GM19395 (cell line): ENCODE results near the gene TMEM30B.
"Not testable (repeated sequence)": the region's sequence is repeated elsewhere in the genome, so short reads cannot be mapped to it uniquely, and the experiment has no call there.

Experiments used
- ATAC-seq: cut with Tn5 transposase; IDR thresholded peaks from one replicate; pipeline ENCODE4 v1.9.1; 2021; ENCODE audit warnings: mild to moderate bottlenecking, moderate library complexity; ENCODE audit not compliant: unreplicated experiment

TMEM30B gene

DNA sequence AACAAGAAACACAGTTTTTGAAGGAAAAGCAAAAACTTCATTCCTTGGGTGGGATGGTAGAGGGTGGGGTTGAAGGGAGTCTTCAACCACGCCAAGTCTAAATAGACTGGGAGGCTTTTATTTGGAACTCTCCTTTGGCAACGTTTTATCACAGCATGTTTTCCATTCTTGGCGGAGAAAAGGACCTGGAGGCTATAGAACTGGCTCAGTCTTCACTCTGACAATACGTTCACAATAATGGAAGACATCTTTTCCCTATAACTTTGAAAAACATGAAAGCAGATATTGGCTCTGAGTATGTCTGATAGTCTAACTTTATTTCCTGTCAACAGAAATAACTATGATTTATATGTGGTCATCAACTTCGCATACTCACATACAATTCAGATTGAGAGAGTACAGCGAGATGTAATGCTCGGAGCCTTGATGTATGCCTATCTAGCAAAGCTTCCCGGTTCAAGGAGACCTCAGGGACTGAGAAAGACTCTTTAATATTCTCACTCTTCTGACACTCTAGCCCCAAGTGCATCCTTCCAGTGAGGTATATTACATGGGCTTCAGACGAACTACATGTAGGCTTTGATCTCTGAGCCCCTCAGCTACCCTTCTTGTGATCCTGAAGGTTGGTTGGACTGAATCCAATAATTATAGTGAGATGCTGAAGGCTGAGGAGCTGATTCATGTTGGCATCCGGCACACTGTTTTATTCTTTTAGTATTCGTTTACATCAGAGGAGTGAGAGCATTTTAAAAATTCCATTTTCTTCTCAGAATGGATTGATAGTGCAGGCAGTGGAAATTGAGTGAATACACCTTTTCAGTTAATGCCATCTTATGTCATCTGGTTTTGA is 14.0 kb downstream of the TMEM30B start:
- ATAC-seq: no peak

- ATAC-seq: no peak
Observed at GRCh38 chr14:61266436-61266835, 14.7 kb downstream of the TMEM30B start.

GRCh38 chr14:61264651-61265050 is 16.5 kb downstream of the TMEM30B start:
- ATAC-seq: no peak

DNA sequence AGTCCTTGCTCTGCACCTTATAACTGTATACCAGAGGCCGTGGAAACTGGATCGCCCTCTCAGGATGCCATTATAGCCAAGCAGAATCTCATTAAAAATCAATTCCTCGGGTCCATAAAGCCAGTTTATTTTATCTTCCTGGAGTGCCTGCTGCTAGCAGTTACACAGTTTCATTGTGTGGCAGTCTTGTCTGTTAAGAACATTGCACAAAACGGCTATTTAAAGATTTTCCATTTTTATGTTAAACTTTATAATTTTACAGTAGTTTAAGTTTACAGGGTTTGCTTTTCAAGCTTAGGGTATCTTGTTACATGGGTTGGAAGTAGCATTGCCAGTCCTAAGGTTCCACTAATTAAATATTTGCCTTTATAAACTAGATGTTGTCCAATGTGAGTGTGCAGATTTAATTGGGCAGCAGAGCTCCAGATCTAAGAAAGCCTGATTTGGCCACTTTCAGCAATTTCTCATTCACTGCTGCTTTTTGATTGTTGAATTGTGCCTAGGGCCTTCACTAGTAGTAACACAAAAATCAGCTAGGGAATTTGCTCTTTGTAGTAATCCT is 17.0 kb downstream of the TMEM30B start:
- no peak for ATAC-seq

GRCh38 chr14:61262082-61262481 is 19.1 kb downstream of the TMEM30B start:
- ATAC-seq: no peak

- no peak for ATAC-seq
Observed at GRCh38 chr14:61260939-61261776, 20.0 kb downstream of the TMEM30B start.

GRCh38 chr14:61258985-61259384 is 22.2 kb downstream of the TMEM30B start:
- ATAC-seq: no peak

- ATAC-seq: no peak
Observed at GRCh38 chr14:61257469-61258057, 23.6 kb downstream of the TMEM30B start.

DNA sequence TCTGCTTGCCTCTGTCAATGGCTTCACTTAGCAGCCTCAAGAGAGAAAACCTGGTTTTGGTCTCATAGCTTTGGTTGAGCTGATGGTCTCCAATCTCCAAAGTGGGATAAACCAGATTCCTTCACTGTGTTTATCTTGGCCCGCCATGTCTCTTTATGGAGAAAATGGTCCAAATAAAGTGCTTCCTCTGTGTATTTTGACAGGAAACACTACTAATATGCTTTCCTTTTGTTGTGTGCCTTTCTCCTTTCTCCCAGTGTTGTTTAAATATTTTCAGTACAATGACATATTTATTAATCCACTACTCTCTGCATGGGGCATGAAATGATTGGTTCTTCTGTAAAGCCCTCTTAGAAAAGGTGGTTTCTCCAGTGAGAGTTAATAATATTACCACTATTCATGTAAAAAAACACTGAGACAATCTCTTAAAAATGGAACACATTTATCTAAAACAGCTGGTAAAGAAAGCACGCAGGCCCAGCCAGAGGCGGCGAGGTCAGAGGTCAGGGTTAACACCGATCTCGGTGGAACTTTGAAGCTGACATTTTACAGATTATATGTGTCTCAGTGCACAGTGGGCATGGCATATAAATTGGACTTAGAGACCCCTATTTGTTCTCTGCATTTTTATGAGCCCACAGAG is 24.2 kb downstream of the TMEM30B start:
- no peak for ATAC-seq

DNA sequence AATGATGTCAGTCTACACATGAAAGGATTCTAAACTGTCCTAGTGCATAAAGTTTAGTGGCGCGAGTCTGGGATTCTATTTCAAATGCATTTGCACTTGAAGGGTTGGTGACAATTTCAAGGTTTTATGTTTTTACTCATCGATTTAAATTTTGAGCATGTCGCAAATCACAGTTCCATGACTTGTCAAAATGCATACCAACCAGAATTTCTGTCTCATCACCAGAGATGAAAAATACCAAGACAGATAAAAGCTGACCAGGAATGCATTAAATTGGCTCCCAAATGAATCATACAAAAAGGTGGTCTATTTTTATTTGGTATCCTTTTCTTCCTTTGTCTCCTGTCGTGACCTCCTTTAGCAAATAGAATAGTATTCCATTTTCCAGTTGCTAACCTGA is 25.2 kb downstream of the TMEM30B start:
- no peak for ATAC-seq

DNA sequence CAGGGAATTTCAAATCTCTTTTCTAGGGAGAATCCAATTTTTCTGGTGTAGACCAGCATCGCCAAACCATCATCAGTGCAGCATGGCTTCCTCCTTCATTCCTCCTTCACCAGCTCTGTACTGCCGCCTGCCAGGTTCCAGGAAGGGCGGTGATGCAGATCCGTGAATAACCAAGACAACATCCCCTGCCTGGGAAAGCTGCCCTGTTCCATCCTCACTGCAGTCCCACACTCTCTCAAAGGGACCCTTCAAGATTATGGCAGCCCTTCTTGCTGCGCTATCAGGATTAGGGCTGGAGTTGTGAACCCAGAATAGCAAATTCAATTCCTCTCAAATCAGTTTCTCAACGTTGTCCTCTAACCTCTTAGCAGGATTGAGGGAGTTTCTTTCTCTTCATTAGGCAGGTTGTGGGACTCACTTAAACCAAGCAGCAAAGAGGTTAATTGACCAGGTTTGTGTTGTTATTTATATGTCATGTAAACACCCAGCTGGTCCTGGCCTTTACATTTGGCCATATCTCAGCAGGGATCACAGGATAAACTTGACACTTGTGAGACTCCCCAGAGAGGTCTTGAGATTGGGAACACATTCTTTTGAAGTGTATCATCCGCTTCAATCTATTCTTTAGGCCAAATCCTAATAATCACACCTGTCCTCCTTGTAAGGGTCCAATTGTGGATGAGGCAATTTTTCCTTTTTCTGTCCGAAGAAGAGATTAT is 26.2 kb downstream of the TMEM30B start:
- ATAC-seq: no peak

GRCh38 chr14:61253064-61253738 is 27.9 kb downstream of the TMEM30B start:
- no peak for ATAC-seq

DNA sequence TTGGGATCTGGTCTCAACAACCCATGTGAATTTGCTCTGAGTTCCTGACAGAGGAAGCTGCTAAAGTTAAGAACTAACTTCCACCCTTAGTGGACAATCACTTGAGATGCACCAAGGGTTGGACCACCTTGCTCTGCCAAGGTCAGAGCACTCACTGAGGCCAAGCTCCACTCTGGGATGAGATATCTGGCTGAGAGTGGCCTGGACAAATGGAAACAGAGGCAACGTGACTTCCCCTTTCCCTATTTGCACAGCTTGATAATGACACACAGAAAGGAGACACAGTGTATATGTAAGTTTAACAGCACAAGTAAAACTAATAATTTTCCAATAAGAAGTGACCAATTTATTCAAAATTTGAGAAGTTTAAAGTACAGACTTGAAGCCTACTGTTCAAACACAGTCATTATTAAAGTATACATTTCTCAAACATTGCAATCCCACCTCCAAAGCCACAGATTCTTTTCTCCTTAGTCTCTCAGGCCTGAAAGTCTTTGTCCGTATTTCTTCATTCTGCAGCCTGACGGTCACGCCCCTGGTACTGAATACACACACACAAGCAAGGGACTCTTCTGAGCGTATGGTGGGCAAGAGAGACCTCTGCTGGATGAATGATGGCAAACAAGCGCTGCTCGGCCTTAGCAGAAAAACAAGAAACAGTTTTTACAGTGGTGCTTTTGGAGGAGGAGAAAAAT is 28.6 kb downstream of the TMEM30B start:
- peak; percentile 96 for ATAC-seq

GRCh38 chr14:61250063-61250462 is 31.1 kb downstream of the TMEM30B start:
- ATAC-seq: no peak

GRCh38 chr14:61247935-61248334 is 33.2 kb downstream of the TMEM30B start:
- ATAC-seq: no peak

DNA sequence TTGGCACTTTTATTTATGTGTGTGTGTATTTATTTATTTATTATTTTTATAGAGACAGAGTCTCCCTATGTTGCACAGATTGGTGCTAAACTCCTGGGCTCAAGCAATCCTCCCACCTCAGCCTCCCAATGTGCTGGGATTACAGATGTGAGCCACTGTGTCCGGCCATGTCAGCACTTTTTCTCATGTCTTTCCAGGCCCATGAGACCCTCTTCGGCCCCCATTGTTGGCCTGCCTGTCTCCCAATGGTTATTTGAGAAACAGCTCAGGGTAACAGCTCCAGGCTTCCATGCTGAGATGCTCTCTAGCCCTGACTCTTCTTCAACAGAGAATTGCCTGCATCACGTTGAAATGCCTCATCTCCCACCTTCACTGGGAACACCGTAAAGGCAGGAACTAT is 34.4 kb downstream of the TMEM30B start:
- no peak for ATAC-seq

DNA sequence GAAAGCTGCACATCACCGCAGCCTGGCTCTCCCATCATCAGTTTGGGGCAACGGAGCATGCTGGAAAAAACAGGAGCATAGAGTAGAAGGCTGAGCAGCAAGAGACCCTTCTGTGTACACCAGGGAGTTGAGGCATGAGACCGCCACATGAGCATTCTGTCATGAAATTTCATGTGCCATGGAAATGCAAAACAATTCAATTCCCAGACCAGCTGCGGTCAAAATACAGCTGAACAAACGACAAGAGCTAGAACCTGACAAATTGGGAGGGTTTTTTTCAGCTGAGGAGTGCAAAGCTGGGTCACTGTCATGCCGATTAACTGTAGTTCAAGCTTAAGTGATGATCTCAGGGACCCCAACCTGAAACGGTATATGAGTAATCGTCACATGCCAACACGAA is 37.1 kb downstream of the TMEM30B start:
- ATAC-seq: no peak

- no peak for ATAC-seq
Observed at GRCh38 chr14:61240206-61240605, 40.9 kb downstream of the TMEM30B start.

GRCh38 chr14:61239285-61239684 is 41.9 kb downstream of the TMEM30B start:
- ATAC-seq: not testable (repeated sequence)
